Suppressor macrophage treated with lipopolysaccharide for 1 hour (primary cell): Measurements from ENCODE around the gene TKT.
"Not testable (repeated sequence)": the region's sequence is repeated elsewhere in the genome, so short reads cannot be mapped to it uniquely, and the experiment has no call there.

ENCODE experiments used
- DNase-seq, 3 donors: peaks; one replicate each; pipeline ENCODE4 v3.0.0-alpha.2; 2020 to 2022

The TKT gene

GRCh38 chr3:53255775-53256703 is at the start of gene TKT:
Gene TKT, minus strand, starts transcription at chr3:53256022. Its CDS starts 80 bp downstream, at chr3:53255942.
- DNase-seq = peak; percentile 86 to 99 (median 96)

GRCh38 chr3:53303957-53304356 is 48.1 kb upstream of the TKT start:
- no peak for DNase-seq

- no peak for DNase-seq
These were observed 47.7 kb upstream of the TKT start for GRCh38 chr3:53303549-53303948.

- peak; percentile 18 to 59 (median 52) for DNase-seq
These were observed 45.0 kb upstream of the TKT start for GRCh38 chr3:53300826-53301225.

GRCh38 chr3:53299611-53300023 is 43.8 kb upstream of the TKT start:
- DNase-seq = peak; percentile 55 to 88 (median 84)

GRCh38 chr3:53295410-53295809 is 39.6 kb upstream of the TKT start:
- DNase-seq = no peak

GRCh38 chr3:53293867-53294266 is 38.0 kb upstream of the TKT start:
- DNase-seq = no peak

GRCh38 chr3:53288214-53288613 is 32.4 kb upstream of the TKT start:
- no peak for DNase-seq

- peak; percentile 51 to 70 (median 61) for DNase-seq
These were observed 31.4 kb upstream of the TKT start for GRCh38 chr3:53287131-53287629.

- DNase-seq = no peak
These were observed 30.9 kb upstream of the TKT start for GRCh38 chr3:53286727-53287126.

GRCh38 chr3:53282581-53282980 is 26.8 kb upstream of the TKT start:
- no peak for DNase-seq

GRCh38 chr3:53278667-53279066 is 22.8 kb upstream of the TKT start:
- DNase-seq = no peak

GRCh38 chr3:53274938-53275605 is 19.2 kb upstream of the TKT start:
- DNase-seq = no peak

GRCh38 chr3:53273146-53273670 is 17.4 kb upstream of the TKT start:
- no peak for DNase-seq

- peak; percentile 91 to 96 (median 94) for DNase-seq
These were observed 14.4 kb upstream of the TKT start for GRCh38 chr3:53269888-53270880.

- DNase-seq = not testable (repeated sequence)
These were observed 13.4 kb upstream of the TKT start for GRCh38 chr3:53269193-53269592.

GRCh38 chr3:53267766-53268165 is 11.9 kb upstream of the TKT start:
- no peak for DNase-seq

GRCh38 chr3:53264718-53265117 is 8.9 kb upstream of the TKT start:
- no peak for DNase-seq

- no peak for DNase-seq
These were observed 8.1 kb upstream of the TKT start for GRCh38 chr3:53263907-53264306.

- no peak for DNase-seq
These were observed 5.9 kb upstream of the TKT start for GRCh38 chr3:53261712-53262111.

GRCh38 chr3:53260286-53260785 is 4.5 kb upstream of the TKT start:
- no peak for DNase-seq
